ENCODE data around the gene RRP15.

Gene RRP15

GRCh38 chr1:218284917-218285635 is at the start of gene RRP15:
Gene RRP15 (plus strand): TSS chr1:218285293. CDS start chr1:218285317, 24 bp downstream.
- peak within 1 kb of the TSS; percentile 99 for H3K4me3 ChIP-seq (ENCODE audit: low read depth, low read length)
- DNase-seq (ENCODE audit: low read depth), result peak; percentile 94
- TF ChIP-seq CTCF (conservative IDR thresholded peaks at IDR 0.05; ENCODE audit: low read depth, low read length), result no peak

GRCh38 chr1:218242171-218242570 is 42.9 kb upstream of the RRP15 start:
- H3K4me3 ChIP-seq (ENCODE audit: low read depth, low read length), result no peak overlapping the region
- TF ChIP-seq CTCF (conservative IDR thresholded peaks at IDR 0.05; ENCODE audit: low read depth, low read length), result no peak
- DNase-seq (ENCODE audit: low read depth), result no peak

- no peak overlapping the region for H3K4me3 ChIP-seq (ENCODE audit: low read depth, low read length)
- no peak for TF ChIP-seq CTCF (conservative IDR thresholded peaks at IDR 0.05; ENCODE audit: low read depth, low read length)
- no peak for DNase-seq (ENCODE audit: low read depth)
Observed at GRCh38 chr1:218247339-218247738, 37.8 kb upstream of the RRP15 start.

GRCh38 chr1:218249338-218250140 is 35.6 kb upstream of the RRP15 start:
- no peak overlapping the region for H3K4me3 ChIP-seq (ENCODE audit: low read depth, low read length)
- no peak for TF ChIP-seq CTCF (conservative IDR thresholded peaks at IDR 0.05; ENCODE audit: low read depth, low read length)
- no peak for DNase-seq (ENCODE audit: low read depth)

GRCh38 chr1:218250492-218250891 is 34.6 kb upstream of the RRP15 start:
- peak; percentile 20 for DNase-seq (ENCODE audit: low read depth)

GRCh38 chr1:218254296-218254946 is 30.7 kb upstream of the RRP15 start:
- TF ChIP-seq CTCF (conservative IDR thresholded peaks at IDR 0.05; ENCODE audit: low read depth, low read length), result no peak
- no peak overlapping the region for H3K4me3 ChIP-seq (ENCODE audit: low read depth, low read length)
- DNase-seq (ENCODE audit: low read depth), result no peak

More at GRCh38 chr1:218250492-218250891, 34.6 kb upstream of the RRP15 start:
- H3K4me3 ChIP-seq (ENCODE audit: low read depth, low read length), result no peak overlapping the region
- TF ChIP-seq CTCF (conservative IDR thresholded peaks at IDR 0.05; ENCODE audit: low read depth, low read length), result no peak
